Activated CD8-positive, alpha-beta memory T cell treated with anti-CD3 and anti-CD28 coated beads, Interleukin-2, amount 50 U/mL, for 24 hours (primary cell): ENCODE results near the gene GAMT.
"Not testable (repeated sequence)": the region's sequence is repeated elsewhere in the genome, so short reads cannot be mapped to it uniquely, and the experiment has no call there.

Source experiments
- DNase-seq: peaks from one replicate; pipeline ENCODE4 v3.0.0-alpha.2; 2020; ENCODE audit errors: extremely low read depth

The GAMT gene

DNA sequence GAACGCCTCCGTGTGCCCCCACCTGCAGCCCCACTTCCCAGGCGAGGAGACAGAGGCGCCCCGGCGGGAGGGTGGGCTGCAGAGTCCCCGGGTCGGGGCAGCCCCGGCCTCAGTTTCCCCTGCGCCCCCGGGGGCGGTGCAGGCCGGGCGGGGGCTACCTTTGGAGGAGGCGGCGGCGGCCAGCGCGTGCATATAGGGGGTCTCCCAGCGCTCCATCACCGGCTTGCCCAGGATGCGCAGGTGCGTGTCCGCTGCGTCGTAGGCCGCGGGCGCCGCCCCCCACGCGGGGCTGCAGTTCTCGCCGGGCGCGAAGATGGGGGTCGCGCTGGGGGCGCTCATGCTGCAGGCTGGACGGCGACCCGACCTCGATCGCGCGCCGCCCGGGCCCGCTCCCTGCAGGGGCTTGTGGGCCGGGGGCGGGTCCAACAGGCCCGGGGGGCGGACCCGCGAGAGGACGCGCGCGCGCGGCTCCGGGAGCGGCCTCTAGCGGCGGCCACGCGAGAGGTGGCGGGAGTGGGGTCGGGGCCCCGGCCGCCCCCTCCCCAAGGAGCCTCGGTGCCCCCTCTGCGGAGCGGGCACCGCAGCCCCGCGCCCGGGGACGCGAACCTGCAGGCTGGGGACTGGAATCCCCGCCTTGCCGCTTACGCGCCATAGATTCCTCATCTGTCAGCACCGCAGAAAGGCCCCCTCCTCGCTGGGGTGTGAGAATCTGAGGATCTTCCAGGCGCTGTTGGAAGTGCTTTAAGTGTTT, at the start of gene GAMT:
TSS of gene GAMT (minus strand) at position 405 of the 751 bp plus-strand sequence. CDS start at position 339, 66 bp downstream.
- DNase-seq, result no peak

DNA sequence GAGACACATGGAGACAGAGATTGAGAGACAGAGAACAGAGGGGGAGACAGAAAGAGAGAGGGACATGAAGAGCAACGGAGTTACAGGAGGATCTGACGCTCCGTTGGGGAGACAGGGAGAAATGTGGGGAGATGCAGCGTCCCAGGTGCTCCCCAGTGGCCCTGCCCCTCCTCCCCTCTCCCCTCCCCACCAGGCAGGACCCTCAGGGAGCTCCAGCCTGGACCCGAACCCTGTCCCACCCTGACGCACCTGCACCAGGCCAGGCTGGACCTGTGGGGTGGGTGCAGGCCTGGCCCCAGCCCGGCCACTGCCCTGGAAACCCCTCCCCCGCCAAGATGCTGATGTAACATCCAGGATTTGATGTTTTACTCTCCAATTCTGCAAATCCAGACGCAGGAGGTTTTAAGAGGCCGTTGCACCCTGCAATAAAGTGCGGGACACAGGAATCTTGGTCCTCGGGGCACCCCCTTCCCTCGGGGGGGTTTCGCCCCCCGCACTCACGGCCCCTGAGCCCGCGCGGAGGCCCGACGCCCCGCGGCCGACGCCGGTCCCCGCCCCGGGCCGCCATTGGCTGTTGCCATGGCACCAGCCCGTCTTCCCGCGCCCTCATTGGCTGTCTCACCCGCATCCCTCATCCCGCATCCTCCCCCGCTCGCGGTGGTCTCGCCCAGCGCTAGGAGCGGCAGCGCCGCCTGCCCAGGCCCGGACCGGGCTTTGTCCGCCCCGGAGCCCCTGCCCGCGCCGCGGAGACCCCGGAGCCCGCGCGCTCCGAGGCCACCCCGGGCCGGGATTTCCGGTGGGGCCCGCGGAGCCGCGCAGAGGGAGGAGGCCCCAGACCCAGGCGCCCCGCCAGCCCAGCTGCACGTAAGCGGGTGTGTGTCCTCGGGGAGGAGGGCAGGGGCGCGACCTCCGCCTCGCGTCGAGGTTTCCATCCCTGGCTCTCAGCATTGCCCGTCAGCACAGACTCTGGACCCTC, 48.4 kb upstream of the GAMT start, which contains the start of gene APC2:
TSS of gene APC2 (plus strand) at position 655 of the 976 bp plus-strand sequence. CDS start 2,881 bp downstream, outside the sequence.
- DNase-seq, result no peak

GRCh38 chr19:1447944-1448343, 46.6 kb upstream of the GAMT start:
- DNase-seq, result no peak

DNA sequence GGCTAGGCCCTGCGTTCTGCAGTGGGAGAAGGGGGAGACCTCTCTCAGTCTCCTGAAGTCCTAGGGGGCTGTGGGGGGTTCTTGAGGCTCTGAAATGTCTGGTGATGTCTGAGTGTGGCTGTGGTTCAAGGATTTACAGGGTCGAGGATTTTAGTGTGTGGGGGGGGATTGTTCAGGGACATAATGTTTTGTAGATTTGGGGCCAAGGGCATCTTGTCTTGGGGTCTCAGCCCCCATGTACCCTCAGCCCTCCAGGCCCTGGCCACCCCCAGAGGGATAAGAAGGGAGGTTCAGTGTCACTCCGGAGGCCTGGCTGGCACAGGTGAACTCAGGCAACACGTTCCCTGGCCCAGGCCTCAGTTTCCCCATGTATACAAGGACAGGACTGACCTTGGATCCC, 46.2 kb upstream of the GAMT start:
- DNase-seq, result no peak

GRCh38 chr19:1446713-1447481, 45.6 kb upstream of the GAMT start:
- no peak for DNase-seq

- no peak for DNase-seq
These were observed 44.8 kb upstream of the GAMT start for GRCh38 chr19:1445932-1446712.

DNA sequence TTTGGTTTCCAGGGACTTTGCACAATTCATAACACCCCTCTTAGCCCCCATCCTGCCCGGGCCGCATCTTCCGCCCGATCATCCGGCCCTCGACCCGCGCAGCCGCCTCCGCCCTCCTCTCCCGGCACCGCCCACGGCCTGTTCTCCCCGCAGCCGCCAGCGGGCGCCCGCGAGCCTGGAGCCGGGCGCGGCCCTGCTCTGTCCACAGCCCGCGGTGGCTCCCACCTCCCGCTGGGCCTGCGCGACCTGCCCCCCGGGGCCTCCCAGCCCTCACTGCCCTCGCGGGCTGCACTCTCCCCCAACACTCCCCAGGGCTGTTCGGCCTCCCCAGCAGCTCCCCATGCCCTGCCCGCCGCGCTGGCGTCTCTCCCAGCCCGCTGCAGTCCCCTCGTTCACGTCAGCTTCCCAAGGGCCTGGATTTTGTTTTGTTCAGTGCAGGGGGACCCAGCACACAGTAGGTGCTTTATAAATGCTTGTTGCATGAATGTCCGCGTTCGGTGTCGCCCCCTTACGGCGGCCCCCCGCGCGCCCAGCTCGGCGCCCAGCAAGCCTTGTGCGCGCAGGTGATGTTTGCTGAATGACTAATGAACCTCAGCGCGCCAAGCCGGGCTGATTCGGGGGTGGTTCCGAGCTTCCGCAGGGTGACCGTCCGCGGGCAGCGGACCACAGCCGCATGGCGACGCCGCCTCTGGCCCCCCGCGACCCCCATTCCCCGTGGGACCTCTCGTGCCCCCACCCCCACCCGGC, 44.0 kb upstream of the GAMT start:
- DNase-seq, result no peak

DNA sequence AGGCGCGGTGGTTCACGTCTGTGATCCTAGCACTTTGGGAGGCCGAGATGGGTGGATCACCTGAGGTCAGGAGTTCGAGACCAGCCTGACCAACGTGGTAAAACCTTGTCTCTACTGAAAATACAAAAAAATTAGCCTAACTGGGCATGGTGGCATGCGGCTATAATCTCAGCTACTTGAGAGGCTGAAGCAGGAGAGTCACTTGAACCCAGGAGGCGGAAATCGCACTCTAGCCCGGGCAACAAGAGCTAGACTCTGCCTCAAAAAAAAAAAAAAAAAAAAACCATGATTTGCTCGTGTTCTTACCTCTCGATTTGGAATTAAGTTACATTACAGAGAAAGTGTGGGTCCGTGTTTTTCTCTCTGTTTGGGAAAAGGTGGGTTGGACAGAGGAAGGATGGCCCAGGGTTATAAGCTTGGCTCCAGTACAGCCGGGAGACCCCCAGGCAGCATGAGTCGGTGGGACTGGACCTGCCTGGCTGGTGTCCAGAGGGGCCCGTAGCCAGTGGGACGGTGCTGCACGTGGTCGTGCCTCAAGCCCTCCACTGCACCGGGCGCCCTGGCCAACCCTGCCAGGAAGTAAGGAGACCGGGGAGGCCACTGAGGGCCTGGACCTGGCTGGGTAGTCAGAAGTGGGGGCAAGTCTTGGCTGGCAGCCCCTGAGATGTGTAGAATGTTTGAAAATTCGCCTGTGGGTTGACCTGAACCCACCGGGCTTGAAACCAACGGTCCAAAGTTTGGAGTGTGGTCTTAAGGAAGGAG, 40.5 kb upstream of the GAMT start:
- DNase-seq, result no peak

GRCh38 chr19:1441022-1441426, 39.7 kb upstream of the GAMT start:
- DNase-seq, result no peak

GRCh38 chr19:1440418-1440801, 39.1 kb upstream of the GAMT start:
- DNase-seq, result no peak

DNA sequence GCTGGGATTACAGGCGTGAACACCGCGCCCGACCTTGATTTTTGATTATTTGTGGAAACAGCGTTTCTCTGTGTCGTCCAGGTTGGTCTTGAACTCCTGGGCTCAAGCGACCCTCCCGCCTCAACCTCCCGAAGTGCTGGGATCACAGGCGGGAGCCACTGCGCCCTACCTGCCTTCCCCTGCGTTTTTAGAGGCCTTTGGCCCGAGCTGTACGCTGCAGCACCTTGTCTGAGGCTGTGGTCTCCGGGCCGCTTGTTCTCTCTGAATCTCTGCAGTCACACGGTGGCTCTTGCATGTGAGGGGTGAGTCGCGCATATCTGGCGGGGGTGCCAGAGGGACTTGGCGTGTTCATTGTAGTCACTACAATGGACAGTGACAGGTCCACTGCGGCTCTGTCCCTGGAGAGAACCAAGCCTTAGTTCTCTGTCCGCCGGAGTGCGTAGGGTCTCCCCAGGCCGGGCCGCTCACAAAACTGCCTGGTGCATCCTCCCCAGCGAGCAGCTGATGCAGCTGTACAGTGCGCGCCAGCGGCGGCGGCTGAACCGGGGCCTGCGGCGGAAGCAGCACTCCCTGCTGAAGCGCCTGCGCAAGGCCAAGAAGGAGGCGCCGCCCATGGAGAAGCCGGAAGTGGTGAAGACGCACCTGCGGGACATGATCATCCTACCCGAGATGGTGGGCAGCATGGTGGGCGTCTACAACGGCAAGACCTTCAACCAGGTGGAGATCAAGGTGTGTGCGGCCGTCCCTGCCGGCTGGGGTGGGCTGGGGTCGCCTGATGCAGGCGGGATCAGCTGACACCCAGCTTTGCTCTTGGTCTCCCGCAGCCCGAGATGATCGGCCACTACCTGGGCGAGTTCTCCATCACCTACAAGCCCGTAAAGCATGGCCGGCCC, 38.4 kb upstream of the GAMT start:
- DNase-seq, result not testable (repeated sequence)

GRCh38 chr19:1438933-1439354, 37.6 kb upstream of the GAMT start:
- DNase-seq, result no peak

- peak; percentile 82 for DNase-seq
These were observed 36.9 kb upstream of the GAMT start, which contains the start of gene RPS15 for GRCh38 chr19:1438035-1438932. Gene RPS15 (plus strand): TSS chr19:1438396. CDS start chr19:1438426, 30 bp downstream.

GRCh38 chr19:1437609-1438008, 36.3 kb upstream of the GAMT start:
- no peak for DNase-seq

- DNase-seq, result no peak
These were observed 34.1 kb upstream of the GAMT start for GRCh38 chr19:1435378-1435989.

- no peak for DNase-seq
These were observed 33.3 kb upstream of the GAMT start for GRCh38 chr19:1434577-1435060.

DNA sequence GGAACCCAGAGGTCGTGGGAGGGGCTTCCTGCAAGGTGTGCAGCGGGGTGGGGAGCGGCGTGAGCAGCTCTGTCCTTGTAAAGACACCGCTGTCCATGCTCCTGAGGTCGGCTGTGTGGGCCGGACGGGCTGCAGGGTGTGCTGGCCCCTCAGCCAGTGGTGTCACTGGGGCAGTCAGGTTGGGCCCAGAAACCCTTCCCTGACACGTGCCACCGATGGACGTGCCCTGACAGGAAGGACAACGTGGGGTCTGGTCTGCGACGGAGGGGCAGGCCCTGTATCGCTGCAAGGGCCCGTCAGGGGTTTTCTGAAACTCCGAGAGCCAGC, 32.7 kb upstream of the GAMT start:
- no peak for DNase-seq
